HG02642 (cell line): Measurements from ENCODE around the gene SLC25A47.

Experiments
- ATAC-seq: cut with Tn5 transposase; IDR thresholded peaks from one replicate; pipeline ENCODE4 v1.9.1; 2021; ENCODE audit warnings: mild to moderate bottlenecking; ENCODE audit not compliant: unreplicated experiment, poor library complexity

SLC25A47 gene

GRCh38 chr14:100322138-100322957 is 791 bp upstream of the SLC25A47 start:
- ATAC-seq = no peak

DNA sequence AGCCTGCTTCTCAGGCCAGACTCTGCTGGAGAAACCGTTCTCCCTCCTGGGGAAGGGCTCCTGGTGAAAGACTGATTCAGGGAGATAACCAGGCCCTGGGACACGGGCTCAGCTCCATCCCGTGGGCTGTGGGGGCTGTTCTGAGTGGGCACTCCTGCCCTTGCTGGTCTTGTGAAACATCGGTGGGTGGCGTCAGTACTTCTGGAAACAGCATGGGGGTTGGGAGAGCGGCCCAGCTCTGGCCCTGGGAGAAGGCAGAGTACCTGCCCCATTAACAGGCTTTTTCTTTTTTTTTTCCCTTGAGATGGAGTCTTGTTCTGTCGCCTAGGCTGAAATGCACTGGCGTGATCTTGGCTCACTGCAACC is 786 bp downstream of the SLC25A47 start:
- no peak for ATAC-seq

DNA sequence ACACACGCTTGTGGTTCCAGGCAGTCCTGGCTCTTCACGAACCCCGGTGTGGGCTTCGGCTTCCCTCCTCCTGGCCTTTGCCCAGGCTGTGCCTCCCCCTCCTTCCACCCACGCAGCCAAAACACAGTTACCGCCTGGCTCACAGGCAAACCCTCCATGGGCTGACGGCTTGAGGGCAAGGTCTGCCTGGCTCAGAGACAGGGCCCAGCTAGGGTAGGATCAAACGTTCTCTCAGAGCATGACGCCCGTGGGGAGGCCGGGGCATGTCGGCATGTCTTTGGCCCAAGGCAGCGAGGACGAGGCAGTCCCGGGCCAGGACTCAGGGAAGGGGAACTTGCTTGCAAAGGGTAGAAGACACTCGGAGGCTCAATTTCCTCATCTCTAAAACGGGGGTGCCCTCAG is 2.1 kb downstream of the SLC25A47 start:
- no peak for ATAC-seq

- ATAC-seq = no peak
These were observed 2.8 kb downstream of the SLC25A47 start for GRCh38 chr14:100325958-100326357.

DNA sequence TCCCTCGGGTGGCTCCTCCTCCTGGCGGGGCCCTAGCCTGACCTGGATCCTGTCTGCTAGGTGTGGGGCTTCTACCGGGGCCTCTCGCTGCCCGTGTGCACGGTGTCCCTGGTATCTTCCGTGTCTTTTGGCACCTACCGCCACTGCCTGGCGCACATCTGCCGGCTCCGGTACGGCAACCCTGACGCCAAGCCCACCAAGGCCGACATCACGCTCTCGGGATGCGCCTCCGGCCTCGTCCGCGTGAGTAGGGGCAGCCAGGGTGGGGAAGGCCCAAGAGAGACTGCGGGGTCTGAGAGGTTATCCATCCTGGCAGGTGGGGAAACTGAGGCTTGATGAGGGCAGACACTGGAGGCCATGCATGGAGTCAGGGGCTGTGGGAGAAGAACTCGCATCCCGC is 4.0 kb downstream of the SLC25A47 start:
- no peak for ATAC-seq

DNA sequence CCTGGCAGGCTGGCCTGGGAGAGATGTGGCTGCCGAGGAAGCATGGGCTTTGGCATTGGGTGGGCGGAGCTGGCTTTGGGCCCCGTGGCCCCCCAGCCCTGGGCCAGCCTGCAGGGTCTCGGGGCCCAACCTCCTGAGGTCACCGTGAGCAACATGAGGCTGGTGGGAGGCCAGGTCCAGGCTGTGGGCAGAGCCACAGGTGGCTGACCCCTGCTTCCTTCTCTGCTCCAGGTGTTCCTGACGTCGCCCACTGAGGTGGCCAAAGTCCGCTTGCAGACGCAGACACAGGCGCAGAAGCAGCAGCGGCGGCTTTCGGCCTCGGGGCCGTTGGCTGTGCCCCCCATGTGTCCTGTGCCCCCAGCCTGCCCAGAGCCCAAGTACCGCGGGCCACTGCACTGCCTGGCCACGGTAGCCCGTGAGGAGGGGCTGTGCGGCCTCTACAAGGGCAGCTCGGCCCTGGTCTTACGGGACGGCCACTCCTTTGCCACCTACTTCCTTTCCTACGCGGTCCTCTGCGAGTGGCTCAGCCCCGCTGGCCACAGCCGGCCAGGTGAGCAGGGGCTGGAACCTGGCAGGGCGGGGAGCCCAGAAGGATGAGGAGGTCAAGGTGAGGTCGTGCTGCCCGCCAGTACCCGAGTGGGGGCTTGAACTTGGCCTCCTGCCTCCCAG is 5.5 kb downstream of the SLC25A47 start:
- no peak for ATAC-seq

DNA sequence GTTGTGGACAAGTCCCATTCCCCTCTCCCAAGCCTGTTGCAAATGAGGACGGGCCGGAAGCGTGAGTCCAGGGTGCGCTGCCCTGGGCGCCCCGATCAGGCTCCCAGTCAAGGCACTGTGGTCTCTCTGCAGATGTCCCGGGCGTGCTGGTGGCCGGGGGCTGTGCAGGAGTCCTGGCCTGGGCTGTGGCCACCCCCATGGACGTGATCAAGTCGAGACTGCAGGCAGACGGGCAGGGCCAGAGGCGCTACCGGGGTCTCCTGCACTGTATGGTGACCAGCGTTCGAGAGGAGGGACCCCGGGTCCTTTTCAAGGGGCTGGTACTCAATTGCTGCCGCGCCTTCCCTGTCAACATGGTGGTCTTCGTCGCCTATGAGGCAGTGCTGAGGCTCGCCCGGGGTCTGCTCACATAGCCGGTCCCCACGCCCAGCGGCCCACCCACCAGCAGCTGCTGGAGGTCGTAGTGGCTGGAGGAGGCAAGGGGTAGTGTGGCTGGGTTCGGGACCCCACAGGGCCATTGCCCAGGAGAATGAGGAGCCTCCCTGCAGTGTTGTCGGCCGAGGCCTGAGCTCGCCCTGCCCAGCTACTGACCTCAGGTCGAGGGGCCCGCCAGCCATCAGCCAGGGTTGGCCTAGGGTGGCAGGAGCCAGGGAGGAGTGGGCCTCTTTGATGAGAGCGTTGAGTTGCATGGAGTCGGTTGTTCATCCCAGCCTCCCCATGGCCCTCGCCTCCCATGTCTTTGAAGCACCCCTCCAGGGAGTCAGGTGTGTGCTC is 6.3 kb downstream of the SLC25A47 start:
- no peak for ATAC-seq

DNA sequence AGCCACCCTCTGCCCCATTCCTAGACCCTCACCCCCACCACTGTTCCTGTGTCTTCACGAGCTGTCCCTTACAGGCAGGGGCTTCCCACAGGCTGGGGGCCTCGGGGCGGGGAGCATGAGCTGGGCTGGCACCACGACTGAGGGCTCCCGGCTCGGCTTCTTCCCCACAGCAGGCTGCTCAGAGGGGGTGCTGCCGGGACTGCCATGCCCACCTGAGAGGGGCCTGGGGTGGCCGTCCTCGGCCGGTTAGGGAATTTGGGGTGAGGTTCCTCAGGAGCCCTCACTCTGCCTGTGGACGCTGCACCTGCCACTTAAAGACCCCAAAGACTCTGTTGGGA is 6.8 kb downstream of the SLC25A47 start:
- ATAC-seq = no peak

DNA sequence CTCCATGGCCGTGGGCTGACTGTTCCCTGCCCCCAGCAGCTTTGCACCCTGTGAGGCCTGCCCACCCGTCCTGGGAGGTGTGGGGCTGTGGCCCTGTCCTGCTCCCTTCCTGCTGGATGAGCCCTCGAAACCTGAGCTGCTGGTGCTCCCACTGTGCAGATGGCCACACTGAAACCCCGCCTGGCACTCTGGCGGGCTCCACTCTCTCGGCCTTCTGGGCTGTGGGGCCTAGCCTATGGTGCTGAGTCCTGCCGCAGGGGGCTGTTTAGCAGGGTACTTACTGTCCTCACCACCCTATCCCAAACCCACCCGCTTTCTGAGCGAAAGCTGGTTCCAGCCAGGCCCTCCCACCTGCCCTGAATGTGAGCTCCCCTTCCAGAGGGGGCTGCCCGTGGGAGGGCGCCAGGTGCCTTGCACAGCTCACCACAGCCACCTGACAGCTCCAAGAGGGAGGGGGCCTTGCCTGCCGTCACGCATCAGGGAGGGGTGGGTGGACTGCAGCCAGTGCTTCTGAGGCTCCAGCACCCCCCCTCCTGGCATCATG is 7.3 kb downstream of the SLC25A47 start:
- ATAC-seq = no peak

- ATAC-seq = no peak
These were observed 9.0 kb downstream of the SLC25A47 start for GRCh38 chr14:100332071-100332639.

- no peak for ATAC-seq
These were observed 9.7 kb downstream of the SLC25A47 start for GRCh38 chr14:100332797-100333196.

- no peak for ATAC-seq
These were observed 10.2 kb downstream of the SLC25A47 start for GRCh38 chr14:100333311-100333710.

DNA sequence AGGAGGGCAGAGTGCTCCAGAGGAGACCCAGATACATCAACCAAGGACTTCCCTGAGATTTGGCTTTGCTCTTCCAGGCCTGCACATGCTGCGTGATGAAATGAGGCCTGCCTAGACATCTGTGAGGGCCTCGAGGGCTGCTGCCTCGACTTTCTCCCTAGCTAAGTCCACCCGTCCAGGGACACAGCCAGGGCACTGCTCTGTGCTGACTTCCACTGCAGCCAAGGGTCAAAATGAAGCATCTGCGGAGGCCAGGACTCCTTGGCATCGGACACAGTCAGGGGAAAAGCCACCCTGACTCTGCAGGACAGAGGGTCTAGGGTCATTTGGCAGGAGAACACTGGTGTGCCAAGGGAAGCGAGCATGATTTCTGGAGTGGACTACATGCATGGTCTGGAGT is 10.7 kb downstream of the SLC25A47 start:
- ATAC-seq = no peak

- ATAC-seq = no peak
These were observed 11.8 kb downstream of the SLC25A47 start for GRCh38 chr14:100334904-100335303.

GRCh38 chr14:100336618-100337530 is 13.7 kb downstream of the SLC25A47 start:
- ATAC-seq = no peak

DNA sequence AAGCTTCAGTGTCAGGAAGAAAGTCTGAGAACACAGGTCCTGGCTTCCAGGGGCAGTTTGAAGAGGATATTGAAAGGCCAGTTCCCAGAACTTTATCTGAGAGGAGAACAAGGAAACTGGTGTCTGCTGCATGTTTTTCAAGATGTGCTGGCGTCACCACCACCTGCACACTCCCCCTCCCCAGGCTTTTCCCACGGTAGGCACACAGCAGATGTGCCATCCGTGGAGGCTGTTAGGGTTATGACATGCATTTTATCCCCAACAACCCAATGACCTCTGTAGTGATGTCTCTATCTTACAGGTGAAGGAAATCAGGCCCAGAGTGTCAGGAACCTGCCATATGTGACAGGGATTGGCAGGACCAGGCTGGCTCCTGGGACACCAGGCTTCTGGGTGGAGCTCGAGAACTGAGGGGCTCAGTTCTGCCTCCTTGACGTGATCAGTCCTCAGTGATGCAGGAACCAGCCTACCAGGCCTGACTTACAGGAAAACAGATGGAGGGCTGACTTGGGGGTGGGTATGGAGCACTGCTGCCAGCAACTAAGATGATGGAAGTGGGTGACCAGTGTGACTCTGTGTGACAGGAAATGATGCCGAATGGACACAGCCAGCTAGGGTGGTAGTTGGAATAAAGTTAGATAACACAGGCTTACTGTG is 16.8 kb downstream of the SLC25A47 start:
- ATAC-seq = no peak

DNA sequence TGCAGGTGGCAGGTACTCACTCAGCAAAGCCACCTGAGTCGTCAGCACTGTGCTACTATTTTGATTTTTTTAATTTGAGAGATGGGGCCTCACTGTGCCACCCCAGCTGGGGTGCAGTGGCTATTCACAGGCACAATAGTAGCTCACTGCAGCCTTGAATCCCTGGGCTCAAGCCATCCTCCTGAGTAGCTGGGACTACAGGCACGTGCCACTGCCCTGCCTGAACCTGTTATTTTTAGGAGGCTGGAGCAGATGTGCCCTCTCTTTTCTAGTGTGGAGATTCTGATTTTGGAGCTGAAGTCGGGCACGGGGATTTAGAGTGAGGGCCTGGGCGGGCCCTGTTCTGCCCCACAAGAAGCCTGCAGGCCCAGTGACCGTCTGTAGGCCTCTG is 17.3 kb downstream of the SLC25A47 start:
- ATAC-seq = no peak

GRCh38 chr14:100341301-100342031 is 18.3 kb downstream of the SLC25A47 start:
- ATAC-seq = no peak

- ATAC-seq = no peak
These were observed 19.1 kb downstream of the SLC25A47 start for GRCh38 chr14:100342195-100342594.
